AG09319 (cell line): ENCODE measurements around the gene GPR137B.

ENCODE experiments used
- DNase-seq: peaks from one replicate; pipeline ENCODE4 v3.0.0-alpha.2; 2010; ENCODE audit warnings: low read depth; ENCODE audit errors: extremely low read depth
- TF ChIP-seq, protein P1 (sequence below): IDR thresholded peaks from 2 replicates; pipeline ENCODE4 v1.5.1; 2011; ENCODE audit warnings: low read depth, mild to moderate bottlenecking, inconsistent platforms, low read length, moderate library complexity

Gene GPR137B

DNA sequence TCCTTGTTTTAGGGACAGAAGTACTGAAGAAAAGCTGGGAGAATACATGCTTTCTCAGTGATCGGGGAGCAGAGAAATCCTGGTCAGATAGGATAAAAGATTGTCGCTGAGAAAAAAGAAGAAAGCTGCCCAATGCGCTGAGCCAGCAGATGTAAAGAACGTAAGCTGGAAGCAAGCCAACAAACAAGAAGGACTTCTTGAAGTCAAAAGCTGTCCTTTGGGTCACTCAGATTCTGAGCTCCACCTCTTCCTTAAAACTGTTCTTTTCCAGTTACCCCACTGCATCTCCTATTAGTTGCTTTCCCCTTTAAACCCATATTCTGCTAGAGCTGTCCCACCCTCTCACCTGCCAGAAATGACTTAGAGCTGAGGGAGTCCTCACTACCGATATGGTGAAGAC, 64.8 kb downstream of the GPR137B start:
- TF ChIP-seq, protein P1, sequence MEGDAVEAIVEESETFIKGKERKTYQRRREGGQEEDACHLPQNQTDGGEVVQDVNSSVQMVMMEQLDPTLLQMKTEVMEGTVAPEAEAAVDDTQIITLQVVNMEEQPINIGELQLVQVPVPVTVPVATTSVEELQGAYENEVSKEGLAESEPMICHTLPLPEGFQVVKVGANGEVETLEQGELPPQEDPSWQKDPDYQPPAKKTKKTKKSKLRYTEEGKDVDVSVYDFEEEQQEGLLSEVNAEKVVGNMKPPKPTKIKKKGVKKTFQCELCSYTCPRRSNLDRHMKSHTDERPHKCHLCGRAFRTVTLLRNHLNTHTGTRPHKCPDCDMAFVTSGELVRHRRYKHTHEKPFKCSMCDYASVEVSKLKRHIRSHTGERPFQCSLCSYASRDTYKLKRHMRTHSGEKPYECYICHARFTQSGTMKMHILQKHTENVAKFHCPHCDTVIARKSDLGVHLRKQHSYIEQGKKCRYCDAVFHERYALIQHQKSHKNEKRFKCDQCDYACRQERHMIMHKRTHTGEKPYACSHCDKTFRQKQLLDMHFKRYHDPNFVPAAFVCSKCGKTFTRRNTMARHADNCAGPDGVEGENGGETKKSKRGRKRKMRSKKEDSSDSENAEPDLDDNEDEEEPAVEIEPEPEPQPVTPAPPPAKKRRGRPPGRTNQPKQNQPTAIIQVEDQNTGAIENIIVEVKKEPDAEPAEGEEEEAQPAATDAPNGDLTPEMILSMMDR, result no peak
- no peak for DNase-seq

DNA sequence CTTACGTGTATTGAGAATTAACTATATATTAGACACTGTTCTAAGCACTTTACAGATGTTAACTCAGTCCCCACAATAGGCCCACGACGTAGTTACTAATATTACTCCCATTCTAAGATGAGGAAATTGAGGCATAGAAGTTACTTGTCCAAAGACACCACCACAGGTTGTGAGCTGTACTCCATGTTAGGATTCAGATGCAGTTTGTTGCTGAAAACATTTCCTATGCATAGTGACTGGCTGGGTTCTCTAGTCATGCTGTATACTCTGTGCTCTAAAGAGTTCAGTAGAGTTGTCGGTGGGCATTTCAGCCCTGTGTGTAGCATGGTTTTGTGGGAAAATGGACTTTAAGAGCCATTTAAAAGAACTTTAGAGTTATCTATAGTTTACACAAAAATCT, 65.2 kb downstream of the GPR137B start:
- DNase-seq, result no peak
- TF ChIP-seq, protein P1, result no peak

DNA sequence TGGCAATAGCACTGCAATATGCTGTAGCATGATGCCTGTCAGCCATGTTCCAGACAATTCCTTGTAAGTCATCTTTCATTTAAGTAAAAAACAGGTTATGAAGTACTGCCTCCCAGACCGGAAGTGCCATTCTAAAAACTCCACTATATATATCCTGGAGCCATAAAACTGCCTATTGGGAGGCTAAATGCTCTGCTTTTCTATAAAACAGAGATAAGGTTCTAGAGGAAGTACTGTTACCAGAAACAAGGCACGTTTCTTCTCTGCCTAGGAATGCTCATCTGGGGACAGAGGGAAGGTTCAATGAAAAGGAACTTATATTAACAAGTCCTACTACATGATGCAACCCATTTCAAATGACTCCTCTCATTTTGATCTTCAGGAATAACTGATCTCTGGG, 66.8 kb downstream of the GPR137B start:
- TF ChIP-seq, protein P1, result no peak
- no peak for DNase-seq

DNA sequence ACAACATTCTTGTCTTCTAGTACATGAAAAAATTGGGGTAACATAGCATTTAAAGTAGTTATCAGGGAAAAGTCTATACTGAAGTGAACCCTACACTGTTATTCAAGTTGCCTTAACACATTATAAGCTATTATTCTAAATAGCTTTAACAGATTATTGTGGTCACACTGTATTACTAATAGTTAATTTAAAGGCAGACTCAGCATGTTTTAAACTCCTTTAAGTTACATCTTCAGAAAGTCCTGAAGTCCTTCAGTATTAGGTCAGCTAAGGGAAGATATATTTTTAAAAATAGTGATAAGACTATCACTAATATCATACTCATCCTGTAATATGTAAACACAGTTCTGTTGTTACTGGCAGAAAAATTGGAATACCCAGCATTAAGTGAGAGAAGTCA, 67.4 kb downstream of the GPR137B start:
- DNase-seq, result no peak
- TF ChIP-seq, protein P1, result no peak

DNA sequence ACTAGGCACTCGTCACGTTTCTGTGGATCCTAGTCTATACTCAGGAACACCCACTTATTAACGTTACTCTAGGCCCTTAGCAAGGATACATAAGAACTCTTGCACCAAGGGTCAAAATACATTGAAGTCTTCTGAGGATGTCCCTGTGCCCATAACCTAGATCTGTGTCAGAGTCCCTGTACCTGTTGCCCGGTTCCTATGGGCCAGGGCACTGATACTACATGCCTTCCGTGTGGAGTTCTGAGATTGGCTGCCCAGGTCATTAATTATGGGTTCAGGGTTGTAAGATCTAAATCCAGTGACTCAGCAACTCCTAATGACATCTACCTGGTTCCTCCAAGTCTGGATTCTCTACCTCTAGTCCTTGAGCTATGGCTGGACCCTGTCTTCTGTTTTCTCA, 69.5 kb downstream of the GPR137B start:
- no peak for DNase-seq
- TF ChIP-seq, protein P1, result no peak

DNA sequence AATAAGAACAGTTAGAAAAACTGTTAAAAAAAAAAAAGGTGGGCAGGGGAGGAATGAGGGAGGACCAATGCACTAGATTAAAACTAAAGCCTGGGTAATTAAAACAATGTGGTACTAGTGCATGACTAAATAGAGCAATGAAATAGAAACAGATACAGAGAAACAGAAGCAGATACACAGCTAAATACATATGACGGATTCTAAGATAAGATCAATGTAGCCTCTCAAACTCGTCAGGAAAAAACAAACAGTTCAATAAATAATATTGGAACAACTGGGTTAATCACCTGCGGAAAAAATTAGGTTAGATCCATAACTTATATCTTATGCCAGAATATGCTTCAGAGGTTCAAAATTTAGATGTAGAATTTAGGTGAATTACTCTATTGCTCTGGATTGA, 71.2 kb downstream of the GPR137B start:
- TF ChIP-seq, protein P1, result no peak
- DNase-seq, result no peak

DNA sequence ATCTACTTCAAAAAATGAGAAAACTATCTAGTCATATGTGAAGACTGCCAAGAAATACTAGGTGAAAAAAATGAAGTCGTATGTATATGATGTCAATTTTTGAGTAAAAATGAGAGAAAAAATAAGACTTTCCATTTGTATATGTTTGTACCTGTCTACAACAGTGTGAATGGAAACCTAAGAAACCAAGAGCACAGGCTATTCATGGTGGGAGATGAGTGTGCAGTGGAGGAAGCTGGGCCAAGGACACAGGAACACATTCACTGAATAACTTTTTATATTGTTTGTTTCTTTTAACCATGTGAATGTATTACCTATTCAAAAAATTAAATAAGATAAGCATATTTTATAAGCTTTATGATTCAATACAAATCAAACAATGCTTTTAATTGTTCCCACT, 72.4 kb downstream of the GPR137B start:
- no peak for DNase-seq
- TF ChIP-seq, protein P1, result no peak

DNA sequence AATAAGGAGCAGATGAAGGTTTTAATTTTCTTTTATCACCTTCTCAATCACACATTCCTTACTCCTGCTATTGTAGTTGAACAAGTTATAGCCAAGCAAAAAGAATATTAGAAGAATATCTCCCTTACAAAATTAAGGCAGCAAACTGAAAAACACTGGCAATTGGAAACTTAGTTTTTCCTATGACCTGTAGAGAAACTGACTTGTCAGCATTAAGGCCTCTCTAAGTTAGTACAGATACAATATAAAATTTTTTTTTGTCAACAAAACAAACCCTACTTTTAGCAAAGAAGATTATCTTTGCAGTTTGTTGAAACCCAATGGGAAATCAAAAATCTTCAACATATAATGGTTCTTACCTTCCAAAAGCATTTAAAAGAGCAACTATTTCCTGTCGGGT, 78.1 kb downstream of the GPR137B start:
- DNase-seq, result no peak

More for the DNA sequence above, 78.1 kb downstream of the GPR137B start:
- TF ChIP-seq, protein P1, result no peak
